Endothelial cell of umbilical vein (primary cell): ENCODE measurements around the gene HSD17B11. TPM values are rescaled to one million over a fixed set of nuclear protein-coding genes. Genes with fewer than 3 reads are reported as not detected.

ENCODE experiments used
- BruUV-seq: library from RNA; stranded (reverse); fragments of 400-500 nt; replicated peaks from 2 replicates; lab custom pipeline; 2021; lab: Mats Ljungman, UMichigan
- CTCF ChIA-PET: fragments of 300-600, 350-600 bp; sonication (Branson Sonifier 250); formaldehyde crosslinking; loops from one replicate; lab custom pipeline; 2021; ENCODE audit warnings: antibody characterized with exemption, inconsistent platforms; lab: Charles Lee
- POLR2A ChIA-PET: fragments of 300-600, 350-600 bp; sonication (Branson Sonifier 250); formaldehyde crosslinking; loops from one replicate; lab custom pipeline; 2021; ENCODE audit warnings: antibody characterized with exemption, inconsistent platforms; lab: Charles Lee
- DNase-seq: peaks from one replicate; pipeline ENCODE4 v3.0.0-alpha.2; 2011; ENCODE audit warnings: low read depth, low spot score
- FAIRE-seq: peaks from 2 replicates; lab custom pipeline; 2011; peaks lifted over from hg19 to GRCh38; lab: Jason Lieb, UNC
- H2AFZ ChIP-seq: 2 replicates; pipeline ENCODE4 v1.6.0; 2012; ENCODE audit warnings: low read depth, low read length, control low read depth, inconsistent platforms
- H3K27ac ChIP-seq: 2 replicates; pipeline ENCODE4 v1.5.1; 2011; ENCODE audit warnings: low read depth, mild to moderate bottlenecking, control low read depth, low read length, moderate library complexity; ENCODE audit not compliant: insufficient read depth
- H3K27me3 ChIP-seq, 2 experiments: 2 replicates each; pipeline versions ENCODE4 v1.6.0 to v1.6.1; 2011; ENCODE audit warnings: low read length in 2 of 2, mixed read lengths in 1 of 2; ENCODE audit not compliant: control insufficient read depth in 2 of 2, insufficient read depth in 2 of 2
- H3K36me3 ChIP-seq, 2 experiments: 2 replicates in 1 of 2; 3 replicates in 1 of 2; pipeline ENCODE4 v1.5.1; 2011; ENCODE audit warnings: low read length in 2 of 2, mild to moderate bottlenecking in 1 of 2, moderate library complexity in 1 of 2; ENCODE audit not compliant: control insufficient read depth in 2 of 2, insufficient read depth in 2 of 2; ENCODE audit errors: extremely low read depth in 1 of 2
- H3K4me1 ChIP-seq: 3 replicates; pipeline ENCODE4 v1.5.1; 2011; ENCODE audit warnings: mild to moderate bottlenecking, low read length; ENCODE audit not compliant: control insufficient read depth, insufficient read depth; ENCODE audit errors: extremely low read depth
- H3K4me2 ChIP-seq: 2 replicates; pipeline ENCODE4 v1.6.1; 2011; ENCODE audit warnings: low read length, control low read depth, mixed read lengths; ENCODE audit not compliant: insufficient read depth
- H3K4me3 ChIP-seq, 3 experiments: fragments of 200-600 bp in 1 of 3; sonication (generic), shearing (Covaris generic) in 1 of 3; replicated peaks in 1 of 3; 2 replicates each; pipeline ENCODE4 v1.5.1; 2011 to 2016; ENCODE audit warnings: control low read depth in 3 of 3, low read length in 3 of 3, mild to moderate bottlenecking in 2 of 3, inconsistent platforms in 1 of 3, low read depth in 1 of 3, moderate library complexity in 1 of 3; ENCODE audit not compliant: insufficient read depth in 1 of 3
- H3K79me2 ChIP-seq: 2 replicates; pipeline ENCODE4 v1.6.0; 2012; ENCODE audit warnings: low read length, inconsistent platforms; ENCODE audit not compliant: control insufficient read depth, insufficient read depth
- H3K9ac ChIP-seq: replicated peaks from 2 replicates; pipeline ENCODE3; 2011; ENCODE audit warnings: low read length, control low read depth; ENCODE audit not compliant: insufficient read depth; ENCODE audit errors: extremely low read depth
- H3K9me1 ChIP-seq: replicated peaks from 3 replicates; pipeline ENCODE4 v1.6.0; 2011; ENCODE audit warnings: mild to moderate bottlenecking, low read length; ENCODE audit not compliant: control insufficient read depth, insufficient read depth; ENCODE audit errors: extremely low read depth
- H3K9me3 ChIP-seq: replicated peaks from 2 replicates; pipeline ENCODE4 v1.5.1; 2012; ENCODE audit warnings: low read length, inconsistent platforms; ENCODE audit not compliant: control insufficient read depth, insufficient read depth
- H4K20me1 ChIP-seq: replicated peaks from 2 replicates; pipeline ENCODE3; 2011; ENCODE audit warnings: mild to moderate bottlenecking, low read length; ENCODE audit not compliant: control insufficient read depth, insufficient read depth; ENCODE audit errors: extremely low read depth
- CTCF ChIP-seq, 2 donors: IDR thresholded peaks; 1 replicate in 1 of 2; 2 replicates in 1 of 2; pipeline ENCODE4 v1.5.1; 2011; ENCODE audit warnings: low read length in 2 of 2, mild to moderate bottlenecking in 2 of 2, moderate library complexity in 2 of 2, control low read depth in 1 of 2, inconsistent platforms in 1 of 2, low read depth in 1 of 2; ENCODE audit not compliant: insufficient read depth in 1 of 2; ENCODE audit errors: extremely low read depth in 1 of 2
- EZH2 ChIP-seq: IDR thresholded peaks from 2 replicates; pipeline ENCODE4 v1.6.1; 2012; ENCODE audit warnings: borderline replicate concordance, low read depth, mild to moderate bottlenecking, moderate library complexity, low read length, inconsistent platforms; ENCODE audit not compliant: severe bottlenecking
- FOS ChIP-seq: IDR thresholded peaks from 2 replicates; pipeline ENCODE4 v1.6.1; 2011; ENCODE audit warnings: mild to moderate bottlenecking, low read length, moderate library complexity, borderline replicate concordance; ENCODE audit not compliant: insufficient read depth
- GATA2 ChIP-seq: IDR thresholded peaks from 2 replicates; pipeline ENCODE4 v1.7.0; 2011; ENCODE audit warnings: low read depth, mild to moderate bottlenecking, moderate library complexity, mixed read lengths, low read length; ENCODE audit not compliant: insufficient read length, insufficient read depth
- JUN ChIP-seq: IDR thresholded peaks from 2 replicates; pipeline ENCODE4 v1.6.1; 2011; ENCODE audit warnings: borderline replicate concordance, low read depth; ENCODE audit not compliant: insufficient read length, insufficient read depth
- MAX ChIP-seq: IDR thresholded peaks from 2 replicates; pipeline ENCODE4 v1.6.1; 2011; ENCODE audit not compliant: insufficient read depth, insufficient read length
- MYC ChIP-seq: IDR thresholded peaks from one replicate; pipeline ENCODE4 v1.6.1; 2011; ENCODE audit warnings: mild to moderate bottlenecking, low read depth, low read length
- POLR2A ChIP-seq: IDR thresholded peaks from 2 replicates; pipeline ENCODE4 v1.6.1; 2012; ENCODE audit warnings: low read depth, mild to moderate bottlenecking, control low read depth, low read length
- POLR2AphosphoS5 ChIP-seq: IDR thresholded peaks from 2 replicates; pipeline ENCODE4 v1.6.1; 2012; ENCODE audit warnings: low read depth, mild to moderate bottlenecking, control low read depth, low read length, moderate library complexity; ENCODE audit not compliant: insufficient read depth
- dilution Hi-C: fragments of 300-500 bp; cut with MboI; formaldehyde crosslinking; loops from one replicate; pipeline ENCODE4 v1.15.0; 2019; ENCODE audit warnings: low sequenced_read_pairs; ENCODE audit not compliant: extremely low pct_ligation_motif_present
- intact Hi-C: fragments of 100-400 bp; cut with micrococcal nuclease; formaldehyde crosslinking; loops from one replicate; pipeline ENCODE4 v1.10.0; 2022
- polyA plus RNA-seq, 4 experiments: library from polyadenylated mRNA; depleted of rRNA in 3 of 4; stranded (reverse) in 3 of 4; unstranded in 1 of 4; fragments of >200 nt; gene quantifications; 2 replicates each; pipeline versions ENCODE4 v1.2.1 to v1.2.3, GENCODE V29; 2011 to 2012; ENCODE audit warnings: missing spikeins in 1 of 4
- total RNA-seq: library from RNA; stranded (reverse); gene quantifications from 2 replicates; pipeline ENCODE4 v1.2.3, GENCODE V29; 2021

The HSD17B11 gene
- total and polyA plus RNA-seq, 2 donors (not counting 3 experiments of a cell fraction or from before 2014, with no cell fraction given), result 10.7 to 21.1 TPM

- TF ChIP-seq CTCF (IDR thresholded peaks at IDR 0.05; ENCODE audit: extremely low read depth in 1 of 2, insufficient read depth in 1 of 2, low read depth in 1 of 2, low read length in 2 of 2), result no peak
- no peak for TF ChIP-seq POLR2AphosphoS5
- TF ChIP-seq FOS, result no peak
- no peak for TF ChIP-seq GATA2
- no peak for TF ChIP-seq MAX
- no peak for TF ChIP-seq JUN
- no peak for TF ChIP-seq MYC
- no peak for TF ChIP-seq EZH2
- no peak for TF ChIP-seq POLR2A
- ChIA-PET POLR2A (no interaction called here), CTCF (interaction anchor here (1.0 to 1.7 kb wide), 3 partner anchors 10 to 34 kb away, joined by 4 read pairs; no protein-coding TSS in a partner anchor)
- H3K27me3 ChIP-seq, result peaks cover 8 to 13% of the 10 kb centered on the region in 2 experiments
- no peak overlapping the region for H3K4me2 ChIP-seq
- intact Hi-C loops, result no loop called here
- no peaks in the 10 kb centered on the region for H3K9me1 ChIP-seq
- H4K20me1 ChIP-seq, result no peaks in the 10 kb centered on the region
- dilution Hi-C loops, result no loop called here
- H3K4me1 ChIP-seq, result no peaks in the 10 kb centered on the region
- no peaks in the 10 kb centered on the region for H3K9me3 ChIP-seq
- no TSS peak for BruUV-seq
- no peak overlapping the region for H3K9ac ChIP-seq
- H3K4me3 ChIP-seq, result no peak overlapping the region
- DNase-seq (no peak), FAIRE-seq (no peak)
- H2AFZ ChIP-seq, result no peak overlapping the region
- H3K36me3 ChIP-seq, result no peaks in the 10 kb centered on the region
- no peaks in the 10 kb centered on the region for H3K79me2 ChIP-seq
- H3K27ac ChIP-seq, result no peak overlapping the region
These were observed 19.7 kb upstream of the HSD17B11 start for GRCh38 chr4:87410679-87411078.
